Liver (tissue), 9 donors: Measurements from ENCODE around the gene GAS2. TPM values are rescaled to one million over a fixed set of nuclear protein-coding genes. Genes with fewer than 3 reads are reported as not detected.

ENCODE experiments used
- DNase-seq: peaks from one replicate; pipeline ENCODE4 v3.0.0-alpha.2; 2017; ENCODE audit warnings: low spot score
- H3K27ac ChIP-seq, 2 donors: one replicate each; pipeline ENCODE4 v1.7.0; 2013; ENCODE audit warnings: inconsistent platforms in 2 of 2, low read length in 2 of 2, control low read depth in 1 of 2, low read depth in 1 of 2, mild to moderate bottlenecking in 1 of 2
- H3K27me3 ChIP-seq, 4 donors: one replicate each; pipeline versions ENCODE4 v1.6.1 to v1.7.0; 2013; ENCODE audit warnings: low read length in 3 of 4, inconsistent platforms in 1 of 4, mild to moderate bottlenecking in 1 of 4, moderate library complexity in 1 of 4; ENCODE audit not compliant: control insufficient read depth in 4 of 4, insufficient read depth in 4 of 4
- H3K36me3 ChIP-seq, 4 donors: one replicate each; pipeline versions ENCODE4 v1.6.1 to v1.7.0; 2013; ENCODE audit warnings: low read length in 3 of 4, mild to moderate bottlenecking in 3 of 4, low read depth in 1 of 4, moderate library complexity in 1 of 4; ENCODE audit not compliant: control insufficient read depth in 4 of 4, insufficient read depth in 3 of 4
- H3K4me1 ChIP-seq, 4 donors: one replicate each; pipeline versions ENCODE4 v1.6.1 to v1.7.0; 2013; ENCODE audit warnings: low read length in 3 of 4, mild to moderate bottlenecking in 3 of 4, moderate library complexity in 1 of 4; ENCODE audit not compliant: control insufficient read depth in 4 of 4, insufficient read depth in 4 of 4
- H3K4me3 ChIP-seq, 3 donors: one replicate each; pipeline versions ENCODE4 v1.6.1 to v1.7.0; 2013; ENCODE audit warnings: low read length in 3 of 3, control low read depth in 1 of 3, low read depth in 1 of 3, mild to moderate bottlenecking in 1 of 3
- H3K9ac ChIP-seq, 2 donors: one replicate each; pipeline ENCODE4 v1.7.0; 2013; ENCODE audit warnings: low read length in 2 of 2, mild to moderate bottlenecking in 2 of 2, moderate library complexity in 2 of 2, control low read depth in 1 of 2, low read depth in 1 of 2
- H3K9me3 ChIP-seq, 4 donors: one replicate each; pipeline versions ENCODE4 v1.6.1 to v1.7.0; 2013; ENCODE audit warnings: low read length in 3 of 4; ENCODE audit not compliant: control insufficient read depth in 4 of 4
- CTCF ChIP-seq: fragments of 150-350 bp; IDR thresholded peaks from 2 replicates; pipeline ENCODE4 v1.5.1; 2017; ENCODE audit warnings: improper control_type of control experiment, low read depth, low read length; ENCODE audit not compliant: missing input control
- EGR1 ChIP-seq, 2 donors: IDR thresholded peaks; 2 replicates each; pipeline ENCODE4 v1.6.1; 2016 to 2018; ENCODE audit warnings: antibody characterized with exemption in 2 of 2, low read depth in 2 of 2
- FOXA1 ChIP-seq: IDR thresholded peaks from 2 replicates; pipeline ENCODE4 v1.6.1; 2016; ENCODE audit warnings: antibody characterized with exemption
- FOXA2 ChIP-seq: IDR thresholded peaks from 2 replicates; pipeline ENCODE4 v1.6.1; 2016; ENCODE audit warnings: antibody characterized with exemption
- GABPA ChIP-seq, 2 donors: IDR thresholded peaks in 1 of 2; conservative IDR thresholded peaks in 1 of 2; 2 replicates each; pipeline ENCODE4 v1.6.1; 2016; ENCODE audit warnings: antibody characterized with exemption in 2 of 2, mild to moderate bottlenecking in 1 of 2, moderate library complexity in 1 of 2
- HNF4A ChIP-seq, 2 donors: conservative IDR thresholded peaks; 2 replicates each; pipeline ENCODE4 v1.6.1; 2016; ENCODE audit warnings: antibody characterized with exemption in 2 of 2, mild to moderate bottlenecking in 2 of 2
- JUND ChIP-seq, 2 donors: IDR thresholded peaks; 2 replicates each; pipeline ENCODE4 v1.6.1; 2016; ENCODE audit warnings: antibody characterized with exemption in 2 of 2
- MAX ChIP-seq: IDR thresholded peaks from 2 replicates; pipeline ENCODE4 v1.6.1; 2016; ENCODE audit warnings: antibody characterized with exemption
- NR2F2 ChIP-seq: IDR thresholded peaks from 2 replicates; pipeline ENCODE4 v1.6.1; 2016; ENCODE audit warnings: antibody characterized with exemption
- REST ChIP-seq: IDR thresholded peaks from 2 replicates; pipeline ENCODE4 v1.6.1; 2016; ENCODE audit warnings: antibody characterized with exemption, mild to moderate bottlenecking
- RXRA ChIP-seq, 2 donors: IDR thresholded peaks; 2 replicates each; pipeline ENCODE4 v1.6.1; 2017 to 2018; ENCODE audit warnings: antibody characterized with exemption in 2 of 2, mild to moderate bottlenecking in 1 of 2
- SP1 ChIP-seq: IDR thresholded peaks from 2 replicates; pipeline ENCODE4 v1.6.1; 2018; ENCODE audit warnings: antibody characterized with exemption, mild to moderate bottlenecking
- YY1 ChIP-seq: IDR thresholded peaks from 2 replicates; pipeline ENCODE4 v1.6.1; 2016; ENCODE audit warnings: antibody characterized with exemption, mild to moderate bottlenecking
- WGBS: extraction: QIAGEN DNeasy Blood & Tissue Kit; methylation state at CpG from one replicate; pipeline ENCODE4 v1.1.7; 2013; 5-methylcytosine and 5-hydroxymethylcytosine counted together
- polyA plus RNA-seq, 2 donors: library from polyadenylated mRNA; stranded (reverse) in 1 of 2; unstranded in 1 of 2; fragments of 200-250 nt in 1 of 2; fragments of >200 nt in 1 of 2; fragmentation: Nextera tagmentation in 1 of 2; extraction: Ambion mirVana in 1 of 2; gene quantifications; one replicate each; pipeline versions ENCODE4 v1.2.1 to v1.2.3, GENCODE V29; 2013 to 2015
- total RNA-seq, 2 donors: library from RNA; depleted of rRNA; stranded (reverse); fragments of >200 nt; gene quantifications; one replicate each; pipeline ENCODE4 v1.2.3, GENCODE V29; 2014
- TF ChIP-seq, protein P1 (sequence below): IDR thresholded peaks from 2 replicates; pipeline ENCODE4 v1.6.1; 2016; ENCODE audit warnings: antibody characterized with exemption
- donor health status: healthy.
- donor health status: healthy.
- donor health status: healthy.
- donor health status: healthy.
- donor health status: healthy.

GAS2 gene
- total and polyA plus RNA-seq, 4 donors: 13.4 to 75.6 (median 42.3) TPM

DNA sequence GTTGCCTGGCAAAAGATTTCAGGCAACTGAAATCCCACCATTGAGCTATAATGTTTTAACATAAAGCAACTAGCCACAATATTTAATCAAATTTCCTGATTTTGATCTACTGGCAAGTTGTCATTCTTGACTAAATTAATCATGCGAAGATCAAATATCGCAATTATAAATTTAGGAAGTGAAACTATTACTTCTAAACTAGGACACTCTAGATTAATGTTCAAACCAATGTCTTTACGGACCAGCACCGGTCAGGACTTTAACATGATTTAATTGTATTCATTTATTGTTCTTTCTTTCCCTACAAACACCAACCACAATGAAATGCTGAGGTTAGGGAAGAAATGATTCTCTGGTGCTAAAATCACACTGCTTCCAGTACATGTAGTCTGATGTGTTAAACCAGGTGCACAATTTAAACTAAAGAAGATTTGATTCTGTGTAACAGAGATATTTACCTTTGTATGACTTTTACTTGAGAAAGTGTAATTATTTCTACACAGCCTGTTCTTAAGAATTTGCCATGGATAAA is 14.9 kb downstream of the GAS2 start:
- 36% methylated on average over 4 of the region's 4 CpGs for WGBS
- Histone ChIP-seq H3K9ac (peak overlapping the region in 1 of 2 donors; percentile 75), H3K27ac (peak overlapping the region; percentile 69 to 74), H3K27me3 (no peaks in the 10 kb centered on the region), H3K4me1 (peaks cover 2 to 13% (median 5%) of the 10 kb centered on the region in 4 donors), H3K9me3 (no peaks in the 10 kb centered on the region), H3K4me3 (peak overlapping the region; percentile 2 to 43 (median 37)), H3K36me3 (no peaks in the 10 kb centered on the region)
- no peak for TF ChIP-seq FOXA1
- TF ChIP-seq JUND (IDR thresholded peaks at IDR 0.05): no peak
- TF ChIP-seq EGR1 (IDR thresholded peaks at IDR 0.05; ENCODE audit: low read depth in 2 of 2): no peak
- TF ChIP-seq HNF4A (conservative IDR thresholded peaks at IDR 0.05): no peak
- TF ChIP-seq SP1: no peak
- DNase-seq: no peak

GRCh38 chr11:22684082-22684481 is 17.7 kb downstream of the GAS2 start:
- no peak overlapping the region for H3K9ac ChIP-seq
- no peak for DNase-seq
- 95% methylated on average over 2 of the region's 2 CpGs for WGBS
- H3K36me3 ChIP-seq: peaks cover 0 to 3% (median 0%) of the 10 kb centered on the region in 4 donors
- no peak overlapping the region for H3K4me3 ChIP-seq
- TF ChIP-seq MAX (no peak), HNF4A (conservative IDR thresholded peaks at IDR 0.05) (peak; percentile 14 to 18)
- H3K4me1 ChIP-seq: peaks cover 3 to 12% (median 5%) of the 10 kb centered on the region in 4 donors
- no peaks in the 10 kb centered on the region for H3K27me3 ChIP-seq
- no peak overlapping the region for H3K27ac ChIP-seq
- H3K9me3 ChIP-seq: no peaks in the 10 kb centered on the region

- DNase-seq: no peak
- 99% methylated on average over 4 of the region's 4 CpGs for WGBS
- Histone ChIP-seq H3K9ac (no peak overlapping the region), H3K9me3 (no peaks in the 10 kb centered on the region), H3K4me1 (peaks cover 3 to 15% (median 5%) of the 10 kb centered on the region in 4 donors), H3K36me3 (peaks cover 0 to 3% (median 0%) of the 10 kb centered on the region in 4 donors), H3K4me3 (no peak overlapping the region), H3K27ac (no peak overlapping the region), H3K27me3 (no peaks in the 10 kb centered on the region)
- TF ChIP-seq, protein P1, sequence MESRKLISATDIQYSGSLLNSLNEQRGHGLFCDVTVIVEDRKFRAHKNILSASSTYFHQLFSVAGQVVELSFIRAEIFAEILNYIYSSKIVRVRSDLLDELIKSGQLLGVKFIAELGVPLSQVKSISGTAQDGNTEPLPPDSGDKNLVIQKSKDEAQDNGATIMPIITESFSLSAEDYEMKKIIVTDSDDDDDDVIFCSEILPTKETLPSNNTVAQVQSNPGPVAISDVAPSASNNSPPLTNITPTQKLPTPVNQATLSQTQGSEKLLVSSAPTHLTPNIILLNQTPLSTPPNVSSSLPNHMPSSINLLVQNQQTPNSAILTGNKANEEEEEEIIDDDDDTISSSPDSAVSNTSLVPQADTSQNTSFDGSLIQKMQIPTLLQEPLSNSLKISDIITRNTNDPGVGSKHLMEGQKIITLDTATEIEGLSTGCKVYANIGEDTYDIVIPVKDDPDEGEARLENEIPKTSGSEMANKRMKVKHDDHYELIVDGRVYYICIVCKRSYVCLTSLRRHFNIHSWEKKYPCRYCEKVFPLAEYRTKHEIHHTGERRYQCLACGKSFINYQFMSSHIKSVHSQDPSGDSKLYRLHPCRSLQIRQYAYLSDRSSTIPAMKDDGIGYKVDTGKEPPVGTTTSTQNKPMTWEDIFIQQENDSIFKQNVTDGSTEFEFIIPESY: no peak
- TF ChIP-seq GABPA (IDR thresholded peaks at IDR 0.05 in 1 of 2, conservative IDR thresholded peaks at IDR 0.05 in 1 of 2) (no peak), YY1 (no peak), CTCF (no peak), SP1 (no peak), NR2F2 (no peak), RXRA (IDR thresholded peaks at IDR 0.05) (no peak), MAX (no peak), REST (no peak), JUND (IDR thresholded peaks at IDR 0.05) (no peak), FOXA2 (no peak)
Observed at GRCh38 chr11:22685111-22685510, 18.7 kb downstream of the GAS2 start.
